ENCODE measurements around the gene CGB5. TPM values are rescaled to one million over a fixed set of nuclear protein-coding genes. Genes with fewer than 3 reads are reported as not detected.

CGB5 gene
- total and polyA plus RNA-seq, 9 of the 15 experiments (the other 6 are each of a cell fraction or from before 2014, with no cell fraction given): not detected

- intact Hi-C loops (cut with micrococcal nuclease) (no loop called here), in situ Hi-C loops (cut with MboI) (no loop called here)
- ChIA-PET POLR2A (interaction anchor here (0.5 to 0.9 kb wide), 2 partner anchors 9 to 14 kb away, joined by 3 read pairs; no protein-coding TSS in a partner anchor), CTCF (ENCODE audit: low intra/inter-chr PET ratio) (no interaction called here)
- Histone ChIP-seq H3K4me3 (no peak overlapping the region), H4K20me1 (replicated peaks; ENCODE audit: control insufficient read depth, insufficient read depth, low read length) (peaks cover 5% of the 10 kb centered on the region), H3K4me2 (ENCODE audit: insufficient read depth, low read length) (no peak overlapping the region), H2AFZ (ENCODE audit: low read depth, low read length) (peak overlapping the region; percentile 64; the same call in 1 of the 2 replicates), H3K9me3 (replicated peaks; ENCODE audit: control insufficient read depth, insufficient read depth, low read depth, low read length) (no peaks in the 10 kb centered on the region), H3K9ac (ENCODE audit: insufficient read depth in 1 of 2, low read depth in 2 of 2, low read length in 2 of 2) (no peak overlapping the region), H3K36me3 (ENCODE audit: control insufficient read depth, insufficient read depth, low read length) (peaks cover 1% of the 10 kb centered on the region; the same call in 2 of the 3 replicates), H3K27ac (ENCODE audit: extremely low read depth, low read depth, low read length) (no peak overlapping the region), H3K9me1 (ENCODE audit: control insufficient read depth, insufficient read depth, low read length) (no peaks in the 10 kb centered on the region), H3K79me2 (ENCODE audit: control insufficient read depth, insufficient read depth, low read length) (peaks cover 15% of the 10 kb centered on the region), H3K27me3 (ENCODE audit: control insufficient read depth in 2 of 2, insufficient read depth in 2 of 2, low read length in 2 of 2) (no peaks in the 10 kb centered on the region), H3K4me1 (replicated peaks in 1 of 2; ENCODE audit: control insufficient read depth in 2 of 2, insufficient read depth in 2 of 2, low read length in 2 of 2) (peaks cover 5 to 23% of the 10 kb centered on the region in 2 experiments; a peak in 4 of 5 replicates)
- FAIRE-seq (peak; percentile 69), ATAC-seq (no peak), DNase-seq (ENCODE audit: extremely low read depth in 1 of 4, low spot score in 3 of 4) (peak in 1 of 4 experiments; percentile 45)
- WGBS (ENCODE audit: insufficient coverage, low coverage, missing lambda C conversion rate): 26% methylated on average over 1 of the region's 1 CpG
- no TSS peak for BruUV-seq (replicated peaks)
- TF ChIP-seq HMBOX1 (IDR thresholded peaks at IDR 0.05) (peak; percentile 77; the same call in 1 of the 2 replicates), ZNF280B (CRISPR knock-in tag; IDR thresholded peaks at IDR 0.05) (no peak), FOXA1 (IDR thresholded peaks at IDR 0.05; ENCODE audit: borderline replicate concordance) (no peak), CEBPB (tag; IDR thresholded peaks at IDR 0.05) (0 out of 2 replicates have a peak, but pooled peaks have one; percentile 34), PRDM10 (IDR thresholded peaks at IDR 0.05; ENCODE audit: partially characterized antibody) (peak; percentile 33), EGR1 (conservative IDR thresholded peaks at IDR 0.05) (0 out of 2 replicates have a peak, but pooled peaks have one; percentile 23), FIP1L1 (IDR thresholded peaks at IDR 0.05; ENCODE audit: low read depth, low read length, poor library complexity, severe bottlenecking) (no peak), SRSF1 (IDR thresholded peaks at IDR 0.05; ENCODE audit: low read depth, low read length) (no peak), RFX5 (IDR thresholded peaks at IDR 0.05; ENCODE audit: low read depth, low read length) (no peak), ZNF766 (CRISPR knock-in tag; conservative IDR thresholded peaks at IDR 0.05) (no peak), ZNF324 (CRISPR knock-in tag; IDR thresholded peaks at IDR 0.05) (peak; percentile 41; the same call in 1 of the 2 replicates), ZBTB1 (CRISPR knock-in tag; IDR thresholded peaks at IDR 0.05; ENCODE audit: borderline replicate concordance, low read depth) (no peak), CBFA2T2 (conservative IDR thresholded peaks at IDR 0.05) (0 out of 2 replicates have a peak, but pooled peaks have one; percentile 35), ZC3H11A (IDR thresholded peaks at IDR 0.05; ENCODE audit: low read depth, low read length) (no peak), NFE2L1 (tag; IDR thresholded peaks at IDR 0.05; ENCODE audit: borderline replicate concordance, low read depth) (no peak), CBFA2T3 (IDR thresholded peaks at IDR 0.05) (peak; percentile 62)
Observed at GRCh38 chr19:49081273-49081672, 37.6 kb downstream of the CGB5 start.

Data from K562 (cell line).